ENCODE data around the gene CDK5RAP2.

DNA sequence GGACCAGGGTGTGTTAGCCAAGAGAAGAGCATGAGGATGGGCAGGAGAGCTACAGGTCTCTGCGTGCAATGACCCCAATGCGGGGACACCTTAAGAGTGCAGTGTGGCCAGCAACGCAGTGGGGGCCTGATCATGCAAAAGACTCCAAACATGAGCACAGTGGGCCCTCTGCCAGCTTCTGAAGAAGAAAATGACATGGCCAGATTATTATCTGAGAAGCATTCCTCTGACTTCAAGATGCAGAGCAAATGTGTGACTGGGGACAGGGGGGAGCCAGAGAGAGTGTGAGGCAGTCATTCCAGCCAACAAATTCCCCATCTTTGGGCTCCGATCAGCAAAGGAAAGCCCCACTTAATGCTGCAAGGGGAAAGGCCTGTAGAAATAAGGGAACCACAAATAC lies 229.4 kb downstream of the CDK5RAP2 start:
- TF ChIP-seq SUZ12 (IDR thresholded peaks at IDR 0.05; ENCODE audit: unreplicated experiment) (no peak), STAT1 (conservative IDR thresholded peaks at IDR 0.05) (no peak), SP1 (IDR thresholded peaks at IDR 0.05; ENCODE audit: low read depth, low read length) (no peak), POLR2A (IDR thresholded peaks at IDR 0.05; ENCODE audit: low read depth, low read length) (no peak), MTA2 (IDR thresholded peaks at IDR 0.05; ENCODE audit: low read depth) (no peak), KAT2A (conservative IDR thresholded peaks at IDR 0.05; ENCODE audit: control insufficient read depth, low read depth, low read length) (no peak), SREBF2 (IDR thresholded peaks at IDR 0.05; ENCODE audit: low read length) (no peak), RAD21 (IDR thresholded peaks at IDR 0.05; ENCODE audit: insufficient read depth, low read depth, low read length) (no peak), ATF7 (IDR thresholded peaks at IDR 0.05; ENCODE audit: low read depth) (no peak)
- TF ChIP-seq, protein P1, sequence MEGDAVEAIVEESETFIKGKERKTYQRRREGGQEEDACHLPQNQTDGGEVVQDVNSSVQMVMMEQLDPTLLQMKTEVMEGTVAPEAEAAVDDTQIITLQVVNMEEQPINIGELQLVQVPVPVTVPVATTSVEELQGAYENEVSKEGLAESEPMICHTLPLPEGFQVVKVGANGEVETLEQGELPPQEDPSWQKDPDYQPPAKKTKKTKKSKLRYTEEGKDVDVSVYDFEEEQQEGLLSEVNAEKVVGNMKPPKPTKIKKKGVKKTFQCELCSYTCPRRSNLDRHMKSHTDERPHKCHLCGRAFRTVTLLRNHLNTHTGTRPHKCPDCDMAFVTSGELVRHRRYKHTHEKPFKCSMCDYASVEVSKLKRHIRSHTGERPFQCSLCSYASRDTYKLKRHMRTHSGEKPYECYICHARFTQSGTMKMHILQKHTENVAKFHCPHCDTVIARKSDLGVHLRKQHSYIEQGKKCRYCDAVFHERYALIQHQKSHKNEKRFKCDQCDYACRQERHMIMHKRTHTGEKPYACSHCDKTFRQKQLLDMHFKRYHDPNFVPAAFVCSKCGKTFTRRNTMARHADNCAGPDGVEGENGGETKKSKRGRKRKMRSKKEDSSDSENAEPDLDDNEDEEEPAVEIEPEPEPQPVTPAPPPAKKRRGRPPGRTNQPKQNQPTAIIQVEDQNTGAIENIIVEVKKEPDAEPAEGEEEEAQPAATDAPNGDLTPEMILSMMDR (IDR thresholded peaks at IDR 0.05 in 2 of 3, conservative IDR thresholded peaks at IDR 0.05 in 1 of 3; ENCODE audit: control insufficient read depth in 2 of 3, extremely low read depth in 1 of 3, insufficient read depth in 1 of 3, low read depth in 3 of 3, low read length in 3 of 3): no peak
- TF ChIP-seq, protein P2, sequence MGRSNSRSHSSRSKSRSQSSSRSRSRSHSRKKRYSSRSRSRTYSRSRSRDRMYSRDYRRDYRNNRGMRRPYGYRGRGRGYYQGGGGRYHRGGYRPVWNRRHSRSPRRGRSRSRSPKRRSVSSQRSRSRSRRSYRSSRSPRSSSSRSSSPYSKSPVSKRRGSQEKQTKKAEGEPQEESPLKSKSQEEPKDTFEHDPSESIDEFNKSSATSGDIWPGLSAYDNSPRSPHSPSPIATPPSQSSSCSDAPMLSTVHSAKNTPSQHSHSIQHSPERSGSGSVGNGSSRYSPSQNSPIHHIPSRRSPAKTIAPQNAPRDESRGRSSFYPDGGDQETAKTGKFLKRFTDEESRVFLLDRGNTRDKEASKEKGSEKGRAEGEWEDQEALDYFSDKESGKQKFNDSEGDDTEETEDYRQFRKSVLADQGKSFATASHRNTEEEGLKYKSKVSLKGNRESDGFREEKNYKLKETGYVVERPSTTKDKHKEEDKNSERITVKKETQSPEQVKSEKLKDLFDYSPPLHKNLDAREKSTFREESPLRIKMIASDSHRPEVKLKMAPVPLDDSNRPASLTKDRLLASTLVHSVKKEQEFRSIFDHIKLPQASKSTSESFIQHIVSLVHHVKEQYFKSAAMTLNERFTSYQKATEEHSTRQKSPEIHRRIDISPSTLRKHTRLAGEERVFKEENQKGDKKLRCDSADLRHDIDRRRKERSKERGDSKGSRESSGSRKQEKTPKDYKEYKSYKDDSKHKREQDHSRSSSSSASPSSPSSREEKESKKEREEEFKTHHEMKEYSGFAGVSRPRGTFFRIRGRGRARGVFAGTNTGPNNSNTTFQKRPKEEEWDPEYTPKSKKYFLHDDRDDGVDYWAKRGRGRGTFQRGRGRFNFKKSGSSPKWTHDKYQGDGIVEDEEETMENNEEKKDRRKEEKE (IDR thresholded peaks at IDR 0.05): no peak
